A204.1 (cell line): ENCODE measurements around the gene SYNE1.
"Not testable (repeated sequence)": the region's sequence is repeated elsewhere in the genome, so short reads cannot be mapped to it uniquely, and the experiment has no call there.

Experiments used
- FAIRE-seq: peaks from 2 replicates; lab custom pipeline; 2012; peaks lifted over from hg19 to GRCh38; lab: Jason Lieb, UNC

SYNE1 gene

DNA sequence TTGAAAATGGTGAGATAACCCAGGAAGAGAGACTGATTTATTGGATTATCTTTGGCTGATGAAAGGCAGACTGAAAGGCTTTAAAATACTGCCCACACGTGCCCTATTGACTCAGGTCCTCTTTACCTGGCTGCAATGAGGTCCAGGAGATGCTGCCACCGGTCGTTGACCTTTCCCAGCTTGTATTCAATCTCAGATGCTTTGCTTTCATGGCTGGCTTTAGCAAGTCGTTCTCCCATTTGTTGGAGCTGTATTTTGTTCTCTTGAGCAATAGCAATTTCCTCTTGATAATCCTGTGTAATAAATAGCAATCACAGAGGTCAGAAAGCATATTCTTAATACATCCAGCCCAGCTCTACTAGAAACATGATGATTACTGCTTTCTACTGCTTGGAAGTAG lies 460.9 kb downstream of the SYNE1 start:
- FAIRE-seq = no peak

DNA sequence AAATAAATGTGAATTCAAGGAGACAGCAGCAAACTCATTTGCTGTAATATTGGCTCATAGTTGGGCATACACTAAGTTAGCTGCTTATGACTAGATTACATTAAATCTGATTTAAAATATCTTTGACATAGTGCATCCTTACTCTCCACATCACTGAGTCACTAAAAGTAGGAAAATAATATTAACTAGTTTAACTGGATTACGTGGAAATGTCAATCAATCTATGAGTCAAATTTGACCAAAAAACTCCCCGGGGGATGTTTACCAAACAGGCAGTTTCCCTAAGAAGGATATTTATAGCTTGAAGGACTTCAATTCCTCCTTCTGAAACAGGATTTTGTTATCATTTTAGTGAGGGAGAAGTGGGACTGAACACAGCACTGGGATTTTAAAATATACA lies 463.2 kb downstream of the SYNE1 start:
- FAIRE-seq = no peak

DNA sequence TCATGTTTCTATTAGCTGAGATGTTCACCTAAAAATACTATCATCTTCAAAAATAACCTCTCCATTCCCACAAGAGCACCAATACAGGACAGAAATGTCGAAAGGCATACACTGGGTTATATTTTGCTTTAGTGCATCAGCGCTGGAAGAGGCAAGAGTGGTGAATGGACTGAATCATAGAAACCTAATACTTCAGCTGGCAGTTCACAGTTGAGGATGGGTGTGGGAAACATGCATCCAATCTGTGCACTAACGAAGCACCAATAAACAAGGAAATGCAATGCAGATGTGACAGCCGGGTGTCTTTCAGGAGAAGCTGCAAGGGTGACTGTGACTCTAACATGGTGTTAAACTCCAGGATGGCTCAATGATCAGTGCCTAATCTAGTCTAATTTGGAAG lies 463.8 kb downstream of the SYNE1 start:
- FAIRE-seq = no peak

DNA sequence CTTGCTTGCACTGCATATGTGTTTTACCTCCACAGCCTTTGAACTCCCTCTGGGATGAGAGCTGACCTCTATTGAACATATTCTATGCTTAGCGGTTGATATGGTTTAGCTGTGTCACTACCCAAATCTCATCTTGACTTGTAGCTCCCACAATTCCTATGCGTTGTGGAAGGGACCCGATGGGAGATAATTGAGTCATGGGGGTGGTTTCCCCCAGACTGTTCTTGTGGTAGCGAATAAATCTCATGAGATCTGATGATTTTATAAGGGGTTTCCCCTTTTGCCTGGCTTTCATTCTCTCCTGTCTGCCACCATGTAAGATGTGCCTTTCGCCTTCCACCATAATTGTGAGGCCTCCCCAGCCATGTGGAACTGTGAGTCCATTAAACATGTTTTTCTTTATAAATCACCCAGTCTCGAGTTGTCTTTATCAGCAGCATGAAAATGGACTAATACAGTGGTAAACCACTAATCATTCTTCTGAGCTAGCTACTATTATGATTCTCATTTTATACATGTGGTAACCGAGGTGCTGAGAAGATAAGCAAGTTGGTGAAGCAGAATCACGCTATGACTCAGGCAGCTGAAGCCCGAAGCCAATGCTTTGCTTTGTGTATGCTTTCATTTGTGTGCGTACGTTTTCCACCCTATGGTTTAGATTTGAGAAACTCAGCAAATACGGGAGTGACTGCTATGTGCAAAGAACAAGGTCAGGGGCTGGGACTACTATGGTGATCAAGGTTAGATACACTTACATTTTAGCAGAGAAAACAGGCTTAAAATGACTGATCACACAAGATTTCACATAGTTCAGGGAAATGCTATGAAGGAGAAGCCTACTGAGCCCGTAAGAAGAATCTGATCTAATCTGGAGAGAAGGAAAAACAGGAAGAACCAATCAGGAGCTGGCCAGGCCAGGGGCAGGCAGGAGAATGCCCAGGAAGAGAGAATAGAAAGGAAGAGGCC lies 466.2 kb downstream of the SYNE1 start:
- no peak for FAIRE-seq

DNA sequence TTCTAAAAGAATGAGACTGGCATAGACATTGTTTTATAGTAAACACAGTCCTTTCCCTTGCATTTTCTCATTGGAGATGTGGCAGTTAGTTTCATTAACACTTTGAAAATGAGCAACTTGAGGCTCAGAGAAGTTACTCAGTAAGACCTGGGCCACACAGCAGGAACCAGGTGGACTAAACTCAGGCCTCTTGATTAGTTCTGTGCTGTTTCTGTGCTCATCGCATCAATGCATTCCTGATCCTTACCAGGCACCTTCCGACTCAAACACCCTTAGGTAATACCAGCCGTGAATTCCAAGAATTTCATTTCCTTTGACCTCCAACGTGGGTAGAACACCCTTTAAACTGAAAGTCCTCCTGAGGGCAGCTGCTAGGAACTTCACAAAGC lies 466.9 kb downstream of the SYNE1 start:
- no peak for FAIRE-seq

DNA sequence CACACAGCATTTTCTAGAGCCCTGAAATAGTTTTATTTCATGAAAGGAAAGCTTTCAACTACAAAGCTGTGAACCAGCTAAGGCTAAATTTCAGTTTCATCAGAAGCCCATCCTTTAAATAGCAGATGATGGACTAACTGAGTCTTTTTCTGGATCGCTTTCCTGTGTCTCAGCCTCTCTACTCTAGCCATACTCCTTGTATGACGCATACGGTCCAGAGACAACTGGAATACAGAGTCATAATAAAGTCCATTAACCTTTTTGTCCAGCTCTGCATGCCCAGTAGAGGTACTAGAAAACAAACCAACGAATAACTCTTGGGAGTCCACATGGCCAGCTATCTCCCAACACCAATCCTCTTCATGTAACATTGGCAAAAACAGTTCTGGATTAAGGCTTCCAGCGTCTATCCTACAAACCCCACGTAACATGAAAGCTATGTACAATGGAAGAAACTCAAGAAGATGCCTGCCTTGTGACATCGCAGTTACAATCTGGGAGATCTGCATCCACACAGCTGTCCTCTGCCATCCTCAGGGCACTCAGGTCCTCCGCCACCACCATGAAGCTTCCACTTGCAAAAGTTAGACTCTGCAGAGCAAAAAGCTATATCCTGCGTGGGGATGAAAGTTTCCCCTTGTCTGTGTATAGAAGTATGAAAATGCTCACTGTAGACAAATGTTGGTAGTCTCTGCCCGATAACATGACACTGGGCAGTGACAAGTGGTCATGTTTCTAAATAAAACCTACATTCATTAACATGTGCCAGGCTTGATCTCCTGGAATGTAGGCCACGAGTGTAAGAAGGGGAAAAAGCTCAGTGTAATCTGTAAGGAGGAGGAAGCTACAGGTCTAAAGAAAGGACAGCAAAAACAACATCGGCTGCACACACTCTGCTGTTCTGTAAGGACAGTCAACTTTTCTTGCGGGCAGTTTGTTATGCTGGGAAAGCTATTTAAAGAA lies 469.2 kb downstream of the SYNE1 start:
- no peak for FAIRE-seq

DNA sequence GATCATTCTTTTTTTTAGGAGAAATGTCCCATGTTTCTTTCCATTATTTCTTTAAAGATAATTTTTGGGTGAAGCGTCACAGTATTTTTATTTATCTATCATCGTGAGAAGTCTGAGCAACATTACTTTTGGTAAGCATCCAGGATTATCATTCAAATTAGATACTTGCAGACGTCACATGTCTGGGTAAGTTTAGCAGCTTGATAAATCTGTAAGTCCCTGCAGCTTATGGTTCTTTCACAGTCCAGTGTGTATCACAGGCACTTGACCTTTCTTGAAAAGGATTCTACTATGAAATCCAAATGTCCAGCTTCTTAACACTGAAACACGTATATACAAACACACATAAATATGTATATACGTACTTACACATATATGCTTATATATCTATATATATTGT lies 470.3 kb downstream of the SYNE1 start:
- FAIRE-seq = no peak

DNA sequence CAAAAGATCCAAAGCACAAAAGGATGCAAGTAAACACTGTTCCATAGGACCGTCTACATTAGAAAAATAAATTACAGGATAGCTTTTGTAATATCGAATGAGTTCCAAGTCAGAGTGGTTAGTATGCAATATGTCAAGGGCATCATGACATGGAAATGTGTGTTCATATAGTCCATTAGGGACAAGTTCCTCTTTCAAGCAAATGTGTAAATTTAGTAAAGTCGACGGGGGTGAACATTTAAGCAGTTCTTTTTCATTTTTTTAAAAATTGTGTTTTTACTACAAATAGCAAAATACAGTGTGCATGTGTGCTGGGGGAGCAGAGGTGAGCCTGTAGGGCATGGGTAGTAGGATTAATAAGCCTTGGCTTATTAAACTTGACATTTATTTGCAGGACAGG lies 470.7 kb downstream of the SYNE1 start:
- FAIRE-seq = no peak

DNA sequence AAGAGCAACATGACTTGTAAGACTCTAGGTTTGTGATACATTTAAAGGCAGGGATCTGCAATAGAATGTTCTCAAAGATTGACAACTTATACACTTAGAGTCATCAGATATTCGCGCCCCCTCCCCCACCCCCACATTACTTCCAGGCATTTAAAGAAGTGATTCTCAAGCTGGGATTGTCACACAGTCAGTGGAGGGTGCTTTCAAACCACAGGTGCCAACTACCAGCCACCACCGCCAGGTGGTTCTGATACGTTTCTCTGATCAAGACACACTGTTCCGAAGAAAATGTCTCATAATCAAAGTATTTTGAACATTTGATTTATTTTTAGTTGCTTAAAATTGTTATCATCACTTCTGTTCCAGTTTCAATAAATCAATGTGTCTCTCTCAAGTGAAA lies 472.2 kb downstream of the SYNE1 start:
- FAIRE-seq = no peak

DNA sequence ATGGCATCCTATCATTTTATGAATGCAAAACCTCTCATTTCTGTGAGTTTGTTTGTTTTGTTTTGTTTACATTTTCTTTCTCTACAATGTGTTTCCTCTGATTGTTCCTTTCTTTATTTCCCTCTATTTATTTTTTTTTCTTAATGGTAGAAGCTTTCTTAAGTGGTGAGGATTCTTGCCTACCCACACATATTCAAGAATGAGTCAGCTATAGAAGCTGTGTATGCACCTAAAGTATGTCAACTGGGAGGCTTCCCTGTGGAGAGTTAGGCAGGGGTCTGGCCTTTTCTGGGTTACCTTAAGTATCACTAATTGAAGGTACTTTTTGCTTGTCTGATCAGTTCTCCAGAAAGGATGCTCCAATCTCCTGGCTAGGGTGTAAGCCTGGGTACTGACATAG lies 475.7 kb downstream of the SYNE1 start:
- no peak for FAIRE-seq

DNA sequence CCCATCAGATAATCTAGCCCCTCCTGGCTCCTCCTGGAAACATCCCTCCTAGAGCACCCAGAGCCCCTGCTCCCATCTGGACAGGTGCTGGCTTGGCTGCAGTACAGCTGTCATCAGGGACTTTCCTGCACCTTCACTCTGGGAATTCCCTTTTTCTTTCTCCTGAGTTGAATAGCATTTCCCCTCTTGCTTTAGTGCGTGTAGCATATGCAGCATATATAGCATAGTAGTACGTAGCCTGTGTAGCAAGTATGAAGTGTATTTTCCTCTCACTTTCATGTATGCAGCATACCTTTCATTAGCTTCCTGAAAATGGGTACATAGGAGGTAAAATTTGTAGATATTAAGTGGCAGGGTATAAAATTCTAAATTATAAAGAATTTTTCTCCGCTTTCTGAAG lies 476.8 kb downstream of the SYNE1 start:
- FAIRE-seq = no peak

DNA sequence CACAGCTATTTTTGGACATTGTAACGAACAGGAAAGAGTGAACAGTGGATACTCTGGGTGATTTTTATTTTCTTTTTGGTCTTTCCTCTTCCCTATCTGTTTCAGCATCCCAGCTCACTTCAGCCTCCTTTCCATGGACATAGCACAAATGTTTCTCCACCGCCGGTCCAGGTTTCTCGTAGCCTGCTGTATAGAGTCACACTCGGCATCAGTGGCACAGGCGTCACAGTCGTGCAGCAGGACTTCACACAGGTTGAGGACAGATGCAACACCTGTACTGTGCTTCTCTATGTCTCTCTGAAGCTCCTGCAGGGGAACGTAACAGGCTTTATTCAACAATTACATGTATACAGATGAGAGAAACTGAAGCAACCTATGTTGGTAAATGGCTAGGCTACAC lies 481.4 kb downstream of the SYNE1 start:
- FAIRE-seq = no peak

DNA sequence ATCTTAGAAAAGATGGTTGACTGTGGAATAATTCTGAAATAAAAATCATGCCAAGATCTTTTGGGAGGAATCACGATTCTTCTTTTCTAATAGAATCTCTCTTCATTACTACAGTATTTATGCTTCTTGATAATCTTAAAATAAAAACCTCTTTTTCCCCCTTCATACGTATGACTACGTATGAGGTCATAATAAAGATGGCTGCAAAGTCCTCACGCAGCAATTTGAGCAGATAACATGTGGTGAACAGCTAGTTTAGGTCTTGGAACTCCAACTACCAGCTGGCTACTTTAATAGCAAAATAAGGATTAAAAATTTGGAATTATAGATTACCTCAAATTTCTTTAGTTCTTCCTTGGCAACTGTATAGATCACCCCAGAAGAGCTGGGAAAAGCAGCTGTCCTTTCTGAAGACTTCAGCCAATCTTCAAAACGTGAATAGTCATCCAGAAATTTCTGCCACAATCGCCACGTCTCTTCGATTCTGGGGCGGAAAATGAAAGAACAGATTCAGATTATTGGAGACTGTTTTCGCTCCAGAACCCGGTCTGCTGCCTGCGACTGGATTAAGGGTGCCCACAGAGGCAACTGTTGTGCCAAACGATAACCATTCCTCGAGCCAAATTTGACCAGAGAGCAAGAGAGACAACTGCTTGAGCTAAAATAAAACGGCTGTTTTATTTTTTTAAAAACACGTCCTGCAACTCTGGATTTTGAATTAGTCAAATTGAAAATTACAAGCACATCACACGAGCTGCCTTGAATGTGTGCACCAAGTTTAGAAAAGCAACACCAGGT lies 482.4 kb downstream of the SYNE1 start:
- no peak for FAIRE-seq

DNA sequence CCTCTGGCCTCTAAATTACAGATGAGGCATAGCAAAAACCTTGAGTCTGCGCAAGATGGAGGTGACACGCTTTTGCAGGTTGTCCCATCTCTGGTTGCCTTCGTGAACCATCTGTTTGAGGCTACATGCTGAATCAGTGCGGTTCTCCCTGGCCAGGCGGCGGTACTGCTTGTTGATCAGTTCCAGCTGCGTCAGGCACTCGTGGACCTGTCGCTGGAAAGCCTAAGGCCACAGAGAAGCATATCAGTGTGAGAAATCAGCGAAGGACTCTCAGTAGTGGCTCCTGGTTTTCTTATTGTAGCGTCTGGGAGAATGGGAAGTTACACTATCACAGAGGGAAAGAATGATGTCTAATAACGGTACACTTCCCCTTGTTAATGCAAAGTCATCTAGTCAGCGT lies 485.2 kb downstream of the SYNE1 start:
- no peak for FAIRE-seq

DNA sequence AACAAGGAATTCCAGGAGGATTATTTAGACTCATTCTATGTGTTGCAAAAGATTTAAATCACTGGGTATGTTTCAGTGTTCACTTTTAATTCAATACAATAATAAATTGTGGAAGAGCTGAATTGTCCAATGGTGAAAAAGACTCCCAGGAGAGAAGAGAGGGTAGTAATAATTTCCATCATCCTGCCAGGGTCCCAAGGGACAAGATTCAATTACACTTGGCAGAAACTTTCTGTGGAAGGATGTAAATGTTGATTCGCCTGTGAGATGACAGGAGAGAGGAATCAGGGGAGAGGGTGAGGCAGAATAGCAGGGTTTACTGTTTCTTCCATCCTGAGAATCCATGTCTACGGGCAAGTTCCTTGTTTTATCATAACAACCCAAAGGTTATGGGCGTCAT lies 487.0 kb downstream of the SYNE1 start:
- FAIRE-seq = no peak

DNA sequence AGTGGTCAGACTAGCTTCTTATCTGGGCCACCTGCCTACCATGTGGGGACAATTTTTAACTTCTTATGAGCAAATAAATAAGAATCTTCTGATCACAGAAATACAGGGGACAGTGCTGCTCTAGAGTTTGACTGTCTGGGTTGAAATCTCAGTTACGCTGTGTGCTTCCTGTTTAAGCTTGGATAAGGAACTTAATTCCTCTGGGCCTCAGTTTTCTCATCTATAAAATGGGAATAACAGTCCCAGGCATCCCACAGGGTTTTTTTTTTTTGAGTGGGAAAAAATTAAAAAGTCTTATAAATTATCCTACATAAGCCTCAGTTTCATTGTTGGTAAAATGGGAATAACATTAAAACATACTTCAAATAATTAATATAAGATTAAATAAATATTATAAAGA lies 488.8 kb downstream of the SYNE1 start:
- FAIRE-seq = no peak

DNA sequence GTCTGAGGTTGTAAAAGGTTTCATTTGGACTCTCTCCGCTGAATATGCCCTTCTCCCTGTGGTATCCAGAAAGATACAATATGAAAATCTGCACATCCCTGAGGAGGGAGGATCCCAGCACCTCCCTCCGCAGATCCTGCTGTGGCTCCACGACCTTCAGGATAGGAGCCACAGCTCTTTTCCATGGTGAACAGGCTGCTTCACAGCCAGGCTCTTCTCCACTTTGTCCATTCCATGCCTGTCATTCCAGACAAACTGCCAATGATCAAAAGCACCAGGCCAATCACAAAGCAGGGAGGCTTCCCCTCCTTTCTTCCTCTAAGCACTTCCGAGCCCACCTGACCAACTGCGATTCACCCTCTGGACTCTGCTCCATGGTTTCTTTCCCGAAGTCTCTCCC lies 489.9 kb downstream of the SYNE1 start:
- FAIRE-seq = no peak

DNA sequence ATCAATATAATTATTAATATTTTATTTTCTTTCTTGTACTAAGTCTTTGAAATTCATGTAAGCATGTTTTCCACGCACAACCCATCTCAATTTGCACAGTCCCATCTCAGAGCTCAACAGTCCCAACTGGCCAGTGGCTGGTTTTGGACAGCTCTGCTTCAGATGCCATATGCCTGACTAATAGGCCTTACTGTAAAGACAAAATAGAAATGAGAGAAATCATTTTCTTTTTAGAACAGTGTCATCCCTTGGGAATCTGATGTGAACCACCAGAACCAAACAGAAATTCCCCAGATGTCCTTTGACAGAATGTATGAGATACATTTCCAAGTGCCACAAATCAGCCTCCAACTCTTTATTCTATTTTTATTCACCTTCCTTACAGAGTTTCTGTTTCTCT lies 490.8 kb downstream of the SYNE1 start:
- FAIRE-seq = no peak

DNA sequence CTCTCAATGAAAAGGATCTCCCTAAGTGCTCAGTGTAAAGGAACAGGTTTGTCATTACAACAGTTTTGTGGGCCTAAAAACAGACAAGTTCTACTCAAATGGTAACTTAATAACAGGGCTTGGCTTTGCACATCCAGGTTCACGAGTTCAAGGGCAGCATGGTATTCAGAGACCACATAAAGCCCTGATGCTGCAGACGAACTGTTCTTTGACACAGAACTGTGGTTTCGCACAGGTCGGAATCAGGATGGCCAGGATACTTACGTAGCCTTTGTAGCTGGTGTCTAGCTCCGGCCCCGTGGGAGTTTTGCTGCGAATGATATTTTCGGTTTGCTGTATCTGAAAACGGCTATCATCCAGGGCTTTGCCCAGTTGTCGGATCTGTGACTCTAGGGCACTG lies 493.8 kb downstream of the SYNE1 start:
- no peak for FAIRE-seq

DNA sequence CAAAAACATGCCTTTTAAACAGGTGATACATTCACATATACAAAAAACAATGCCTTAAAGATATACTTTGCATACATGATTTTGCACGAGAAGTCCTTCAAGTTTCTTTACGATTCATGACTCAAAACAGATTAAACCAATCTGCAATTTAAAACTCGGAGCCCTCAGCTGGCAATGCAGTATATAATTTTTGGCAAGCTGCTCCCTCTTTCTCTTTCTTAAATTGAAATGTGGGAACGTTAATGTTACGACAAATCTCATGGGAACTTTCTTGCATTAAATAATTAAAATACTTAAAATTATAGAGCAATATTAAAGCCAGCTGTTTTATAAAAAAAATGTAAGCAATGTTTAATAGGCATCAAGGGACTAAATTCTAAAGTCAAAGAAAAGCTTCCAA lies 495.1 kb downstream of the SYNE1 start:
- no peak for FAIRE-seq

DNA sequence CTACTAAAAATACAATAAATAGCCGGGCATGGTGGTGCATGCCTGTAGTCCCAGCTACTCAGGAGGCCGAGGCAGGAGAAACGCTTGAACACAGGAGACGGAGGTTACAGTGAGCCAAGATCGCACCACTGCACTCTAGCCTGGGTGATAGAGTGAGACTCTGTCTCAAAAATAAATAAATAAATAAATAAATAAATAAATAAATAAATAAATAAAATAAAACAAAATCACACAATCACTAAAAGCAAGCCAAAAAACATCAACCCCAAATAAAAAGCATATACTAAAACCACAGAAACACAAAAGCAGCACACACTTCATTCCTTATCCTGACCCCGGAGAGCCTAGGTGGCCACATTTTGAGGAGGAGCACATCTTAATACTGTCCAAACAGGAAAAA lies 498.8 kb downstream of the SYNE1 start:
- not testable (repeated sequence) for FAIRE-seq

DNA sequence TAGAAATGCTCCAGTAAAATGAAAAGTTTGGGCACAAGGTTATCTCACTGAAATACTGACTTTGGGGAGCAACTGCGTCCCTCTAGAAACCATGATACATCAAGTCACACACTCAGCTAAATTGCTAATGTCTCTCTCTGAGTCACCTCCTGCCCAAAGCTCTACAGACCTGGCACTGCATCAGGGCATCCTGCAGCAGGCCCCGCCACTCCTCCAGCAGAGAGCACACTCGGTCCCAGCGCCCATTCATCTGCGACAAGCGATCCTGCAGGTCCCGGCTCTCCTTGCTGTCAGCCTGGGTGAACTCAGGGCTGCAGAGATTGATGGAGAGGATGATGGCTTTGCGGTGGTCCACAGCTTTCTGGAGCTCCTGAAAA lies 500.7 kb downstream of the SYNE1 start:
- no peak for FAIRE-seq
